Myocyte (in vitro differentiated cells): ENCODE measurements around the gene LVRN. TPM values are rescaled to one million over a fixed set of nuclear protein-coding genes. Genes with fewer than 3 reads are reported as not detected.
"Not testable (repeated sequence)": the region's sequence is repeated elsewhere in the genome, so short reads cannot be mapped to it uniquely, and the experiment has no call there.

Source experiments
- DNase-seq: peaks from one replicate; pipeline ENCODE4 v3.0.0-alpha.2; 2012; ENCODE audit warnings: low read depth
- polyA plus RNA-seq: library from polyadenylated mRNA; unstranded; fragments of >200 nt; gene quantifications from one replicate; pipeline ENCODE4 v1.2.1, GENCODE V29; 2012; ENCODE audit warnings: missing spikeins
- total RNA-seq: library from RNA; depleted of rRNA; stranded (reverse); fragments of >200 nt; gene quantifications from 2 replicates; pipeline ENCODE4 v1.2.3, GENCODE V29; 2014

The LVRN gene, protein sequence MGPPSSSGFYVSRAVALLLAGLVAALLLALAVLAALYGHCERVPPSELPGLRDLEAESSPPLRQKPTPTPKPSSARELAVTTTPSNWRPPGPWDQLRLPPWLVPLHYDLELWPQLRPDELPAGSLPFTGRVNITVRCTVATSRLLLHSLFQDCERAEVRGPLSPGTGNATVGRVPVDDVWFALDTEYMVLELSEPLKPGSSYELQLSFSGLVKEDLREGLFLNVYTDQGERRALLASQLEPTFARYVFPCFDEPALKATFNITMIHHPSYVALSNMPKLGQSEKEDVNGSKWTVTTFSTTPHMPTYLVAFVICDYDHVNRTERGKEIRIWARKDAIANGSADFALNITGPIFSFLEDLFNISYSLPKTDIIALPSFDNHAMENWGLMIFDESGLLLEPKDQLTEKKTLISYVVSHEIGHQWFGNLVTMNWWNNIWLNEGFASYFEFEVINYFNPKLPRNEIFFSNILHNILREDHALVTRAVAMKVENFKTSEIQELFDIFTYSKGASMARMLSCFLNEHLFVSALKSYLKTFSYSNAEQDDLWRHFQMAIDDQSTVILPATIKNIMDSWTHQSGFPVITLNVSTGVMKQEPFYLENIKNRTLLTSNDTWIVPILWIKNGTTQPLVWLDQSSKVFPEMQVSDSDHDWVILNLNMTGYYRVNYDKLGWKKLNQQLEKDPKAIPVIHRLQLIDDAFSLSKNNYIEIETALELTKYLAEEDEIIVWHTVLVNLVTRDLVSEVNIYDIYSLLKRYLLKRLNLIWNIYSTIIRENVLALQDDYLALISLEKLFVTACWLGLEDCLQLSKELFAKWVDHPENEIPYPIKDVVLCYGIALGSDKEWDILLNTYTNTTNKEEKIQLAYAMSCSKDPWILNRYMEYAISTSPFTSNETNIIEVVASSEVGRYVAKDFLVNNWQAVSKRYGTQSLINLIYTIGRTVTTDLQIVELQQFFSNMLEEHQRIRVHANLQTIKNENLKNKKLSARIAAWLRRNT
- 0.88 and 4.0 TPM in 2 replicates for total RNA-seq
- polyA plus RNA-seq: 0.24 TPM

DNA sequence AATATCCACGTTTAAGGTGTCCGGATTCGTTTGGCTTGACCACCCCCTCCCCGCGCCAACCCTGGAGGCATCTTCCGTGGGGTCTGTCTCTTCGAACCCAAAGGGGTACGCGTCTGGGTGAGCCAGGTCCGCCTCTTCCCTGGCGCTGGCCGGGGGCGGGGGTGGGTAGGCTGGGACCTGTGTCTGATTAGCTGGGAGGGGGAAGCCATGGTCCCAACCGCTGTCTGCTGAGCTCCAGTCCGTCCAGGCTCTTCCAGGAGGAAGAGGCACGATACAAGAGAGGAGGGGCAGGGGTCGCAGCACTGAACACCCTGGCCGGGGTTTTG lies at the start of gene LVRN:
LVRN (plus strand) TSS at position 237 of the 326 bp plus-strand sequence. CDS start 143 bp downstream, outside the sequence.
- no peak for DNase-seq

DNA sequence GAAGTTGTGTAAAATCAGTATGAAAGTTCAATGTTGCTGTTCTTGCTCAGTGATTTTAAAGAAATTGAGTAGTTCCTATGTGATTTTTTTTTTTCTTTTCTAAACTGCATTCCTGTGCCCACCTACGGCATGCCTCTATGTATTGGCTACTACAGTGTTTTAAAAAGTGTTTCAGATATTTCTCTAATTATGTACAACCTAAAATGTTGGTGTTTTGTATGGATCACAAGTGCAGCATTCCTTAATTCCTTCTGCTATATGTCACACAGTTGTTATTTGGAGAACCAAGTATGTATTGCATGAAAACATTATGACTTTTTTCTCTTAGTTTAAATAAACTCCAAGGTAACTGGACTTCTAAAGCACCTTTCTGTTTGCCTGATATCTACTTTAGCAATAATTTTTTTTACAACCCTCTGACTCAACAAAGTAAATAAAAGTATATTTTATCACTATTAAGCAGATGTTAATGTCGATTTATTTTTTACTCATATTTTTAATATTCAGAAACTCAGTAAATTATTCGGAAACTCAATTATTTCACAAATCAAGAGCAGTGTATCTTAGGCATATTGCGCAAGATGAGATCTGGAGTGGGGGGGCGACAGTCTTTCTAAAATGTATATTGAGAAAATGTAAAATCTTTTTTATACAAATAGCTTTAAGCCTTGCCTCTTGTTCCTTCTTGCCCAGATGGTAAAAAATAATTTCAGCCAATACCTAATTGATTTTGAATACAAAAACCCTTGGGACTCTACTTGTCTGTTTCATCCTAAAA lies 48.5 kb upstream of the LVRN start:
- not testable (repeated sequence) for DNase-seq

DNA sequence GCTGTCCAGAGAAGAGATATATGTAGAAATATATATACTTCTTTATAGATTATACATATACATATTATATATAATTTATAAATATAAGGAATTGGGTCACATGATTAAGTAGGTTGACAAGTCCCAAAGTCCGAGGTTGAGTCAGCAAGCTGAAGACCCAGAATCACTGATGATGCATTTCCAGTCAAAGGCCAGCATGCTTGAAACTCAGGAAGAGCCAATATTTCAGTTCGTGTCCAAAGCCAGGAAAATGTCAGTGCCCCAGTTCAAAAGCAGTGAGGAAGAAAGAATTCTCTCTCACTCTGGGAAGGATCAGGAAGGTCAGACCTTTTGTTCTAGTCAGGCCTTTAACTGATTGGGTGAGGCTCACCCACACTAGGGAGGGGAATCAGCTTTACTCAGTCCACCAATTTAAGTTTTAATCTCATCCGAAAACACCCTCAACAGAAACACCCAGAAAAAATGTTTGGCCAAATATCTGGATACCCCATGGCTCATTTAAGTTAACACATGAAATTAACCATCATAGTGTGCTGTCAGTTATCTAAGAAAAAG lies 42.0 kb upstream of the LVRN start:
- DNase-seq: no peak

DNA sequence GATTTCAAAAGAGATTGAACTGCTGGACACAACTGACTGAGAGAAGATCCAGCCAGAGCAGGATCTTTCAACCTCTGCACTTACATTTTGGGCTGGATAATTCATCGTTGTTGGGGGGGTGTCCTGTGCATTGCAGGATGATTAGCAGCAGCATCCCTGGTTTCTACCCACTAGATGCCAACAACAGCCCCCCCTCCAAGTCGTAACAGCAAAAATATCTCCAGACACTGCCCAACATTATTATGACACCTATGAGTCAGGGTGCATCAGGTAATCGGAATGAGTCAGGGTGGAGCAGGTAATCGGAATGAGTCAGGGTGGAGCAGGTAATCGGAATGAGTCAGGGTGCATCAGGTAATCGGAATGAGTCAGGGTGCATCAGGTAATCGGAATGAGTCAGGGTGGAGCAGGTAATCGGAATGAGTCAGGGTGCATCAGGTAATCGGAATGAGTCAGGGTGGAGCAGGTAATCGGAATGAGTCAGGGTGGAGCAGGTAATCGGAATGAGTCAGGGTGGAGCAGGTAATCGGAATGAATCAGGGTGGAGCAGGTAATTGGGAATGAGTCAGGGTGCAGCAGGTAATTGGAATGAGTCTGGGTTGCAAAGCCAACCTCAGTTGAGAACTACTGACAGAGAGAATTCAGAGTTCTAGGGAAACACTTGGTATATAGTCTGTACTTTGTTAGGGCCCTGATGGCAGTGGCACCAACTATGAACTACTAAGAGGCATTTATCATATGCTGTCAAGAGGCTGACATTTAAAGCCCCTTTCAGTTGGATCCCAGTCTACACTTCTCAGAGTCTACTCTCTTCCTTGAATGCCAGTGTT lies 33.5 kb upstream of the LVRN start:
- DNase-seq: not testable (repeated sequence)

DNA sequence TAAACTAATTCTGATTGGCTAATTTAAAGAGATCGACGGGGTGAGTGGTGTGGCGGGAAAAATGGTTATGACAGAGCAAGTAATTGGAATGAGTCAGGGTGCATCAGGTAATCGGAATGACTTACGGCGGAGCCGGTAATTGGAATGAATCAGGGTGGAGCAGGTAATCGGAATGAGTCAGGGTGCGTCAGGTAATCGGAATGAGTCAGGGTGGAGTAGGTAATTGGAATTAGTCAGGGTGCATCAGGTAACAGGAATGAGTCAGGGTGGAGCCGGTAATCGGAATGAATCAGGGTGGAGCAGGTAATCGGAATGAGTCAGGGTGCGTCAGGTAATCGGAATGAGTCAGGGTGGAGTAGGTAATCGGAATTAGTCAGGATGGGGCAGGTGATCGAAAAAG lies 32.1 kb upstream of the LVRN start:
- DNase-seq: not testable (repeated sequence)

DNA sequence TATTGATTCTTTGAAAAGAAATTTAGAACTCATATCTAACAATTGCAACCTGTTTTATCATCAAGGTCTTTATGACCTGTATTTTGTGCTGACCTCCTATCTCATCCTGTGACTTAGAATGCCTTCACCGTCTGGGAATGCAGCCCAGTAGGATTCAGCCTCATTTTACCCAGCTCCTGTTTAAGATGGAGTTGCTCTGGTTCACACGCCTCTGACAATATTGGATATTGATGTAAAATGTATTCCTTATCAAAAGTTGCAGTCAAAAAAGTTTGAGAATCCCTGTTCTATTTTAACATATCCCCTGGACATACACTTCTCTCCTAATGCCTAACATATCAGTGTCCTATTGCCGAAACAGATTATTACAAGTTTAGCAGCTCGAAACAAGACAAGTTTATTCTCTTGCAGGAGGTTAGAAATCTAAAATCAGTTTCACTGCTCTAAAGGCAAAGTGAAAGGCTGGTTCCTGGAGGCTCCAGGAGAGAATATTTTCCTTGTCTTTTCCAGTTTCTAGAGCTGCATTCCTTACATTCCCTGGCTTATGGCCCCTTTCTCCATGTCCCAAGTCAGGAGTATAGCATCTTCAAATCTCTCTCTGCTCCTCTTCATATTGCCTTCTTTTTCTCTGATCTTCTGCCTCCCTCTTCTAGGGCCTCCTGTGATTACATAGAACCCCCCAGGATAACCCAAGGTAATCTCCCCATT lies 31.5 kb upstream of the LVRN start:
- no peak for DNase-seq

DNA sequence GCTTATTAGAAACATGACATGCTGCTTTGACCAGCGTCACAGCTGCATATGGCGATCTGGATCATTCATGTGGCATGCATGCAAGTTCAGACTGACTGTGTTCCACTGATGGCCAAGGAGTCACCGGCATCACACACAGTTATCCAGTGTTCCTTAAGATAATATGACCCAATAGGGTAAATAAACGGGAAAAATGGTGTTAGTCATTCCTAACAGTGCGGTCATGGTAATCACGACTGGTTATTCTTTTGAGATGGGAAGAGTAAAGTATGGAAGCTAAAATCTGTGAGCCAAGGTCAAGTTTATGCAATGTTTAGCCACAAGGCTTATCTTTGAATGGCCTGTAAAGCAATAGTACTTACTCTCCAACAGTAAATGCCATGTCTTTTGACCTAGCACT lies 29.3 kb upstream of the LVRN start:
- no peak for DNase-seq

DNA sequence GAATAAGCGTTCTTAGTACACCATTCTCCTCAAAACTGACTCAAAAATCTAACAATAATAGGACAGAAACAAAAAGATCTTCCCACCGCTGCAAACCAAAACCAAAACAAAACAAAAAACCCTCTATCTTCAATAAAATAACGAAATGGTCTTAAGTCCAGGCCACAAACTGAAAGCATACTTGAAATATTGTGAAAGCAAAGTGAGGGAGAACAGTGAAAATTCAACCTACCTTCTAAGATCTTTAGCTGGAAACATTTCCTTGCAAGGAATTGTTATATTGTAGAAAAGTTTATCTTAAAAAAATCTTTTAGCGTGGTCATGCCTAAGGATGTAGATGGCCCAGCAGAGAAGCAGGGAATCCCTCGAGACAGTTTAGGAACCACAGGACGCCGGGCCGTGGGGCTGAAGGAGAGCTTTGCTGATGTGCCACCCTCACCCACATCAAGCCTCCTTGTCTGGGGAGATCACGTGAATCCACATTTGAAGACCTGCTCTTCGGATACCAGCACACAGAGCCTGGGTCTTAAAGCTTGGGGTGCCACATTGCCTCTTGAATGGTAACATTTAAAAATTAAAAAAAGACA lies 27.8 kb upstream of the LVRN start:
- no peak for DNase-seq

DNA sequence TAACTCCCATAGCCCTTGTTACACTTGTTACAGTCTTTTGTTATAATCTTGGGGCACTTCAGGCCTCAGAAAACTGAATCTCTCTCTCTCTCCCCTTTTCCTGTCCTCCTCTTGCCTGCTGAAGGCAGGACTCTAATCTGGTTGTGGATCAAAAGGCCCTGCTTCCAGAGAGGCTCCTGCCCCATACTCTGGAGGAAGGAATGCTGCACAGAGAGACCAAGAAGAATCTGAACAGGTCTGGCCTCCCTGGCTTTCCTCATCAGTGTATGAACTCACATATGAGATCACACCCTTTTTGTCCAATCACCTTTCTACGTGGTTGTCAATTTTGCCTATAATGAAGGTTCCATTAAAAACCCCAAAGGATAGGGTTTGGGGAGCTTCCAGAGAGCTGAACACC lies 26.2 kb upstream of the LVRN start:
- DNase-seq: no peak

DNA sequence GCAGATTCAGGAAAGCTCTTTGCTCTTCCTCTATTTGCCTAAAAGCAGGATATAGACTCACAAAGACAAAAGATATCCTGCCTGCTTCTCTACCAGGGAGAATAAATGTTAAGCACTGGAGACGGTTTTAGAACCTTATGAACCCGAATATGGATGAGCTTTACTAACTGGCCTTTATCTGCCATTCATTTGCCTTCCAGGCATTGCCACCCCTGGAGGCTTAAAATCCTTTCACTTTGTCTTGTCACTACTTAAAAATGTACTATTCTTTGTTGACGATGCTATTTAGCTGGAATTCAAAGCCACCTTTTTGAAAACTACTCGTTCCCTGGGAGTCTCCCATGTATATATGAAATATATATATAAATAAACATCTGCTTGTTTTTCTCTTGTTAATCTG lies 23.2 kb upstream of the LVRN start:
- no peak for DNase-seq

DNA sequence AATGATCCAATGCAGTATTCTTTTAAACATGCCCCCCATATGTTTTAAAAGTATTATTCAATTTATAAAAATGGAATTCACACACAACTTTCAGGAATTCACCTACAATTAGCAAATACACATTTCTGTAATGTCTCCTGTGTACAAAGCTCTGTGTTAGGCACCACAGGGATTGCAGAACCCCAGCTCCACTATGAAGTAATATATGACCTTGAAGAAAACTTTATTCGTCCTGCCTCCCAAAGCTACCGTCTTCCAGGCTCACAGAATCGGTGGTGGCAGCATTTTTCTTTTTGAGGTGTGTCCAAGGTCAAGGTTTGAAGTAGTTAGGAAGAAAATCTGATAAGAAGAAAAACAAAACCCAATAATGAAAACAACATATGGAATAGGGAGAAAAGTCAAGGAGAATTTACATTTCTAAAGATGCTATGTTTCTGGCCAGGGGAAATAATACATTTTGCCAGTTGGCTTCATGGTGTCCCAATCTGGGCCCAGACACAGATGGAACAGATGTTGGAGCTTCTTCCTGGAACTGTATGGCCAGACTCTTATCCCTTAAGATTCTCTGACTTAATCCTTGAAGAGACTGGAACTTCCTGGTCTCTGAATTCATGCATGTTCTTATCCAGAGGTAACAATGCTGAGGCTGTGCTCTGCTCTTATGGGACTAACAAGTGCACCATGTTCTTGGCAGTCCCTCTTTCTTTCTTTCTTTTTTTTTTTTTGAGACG lies 22.0 kb upstream of the LVRN start:
- DNase-seq: no peak

DNA sequence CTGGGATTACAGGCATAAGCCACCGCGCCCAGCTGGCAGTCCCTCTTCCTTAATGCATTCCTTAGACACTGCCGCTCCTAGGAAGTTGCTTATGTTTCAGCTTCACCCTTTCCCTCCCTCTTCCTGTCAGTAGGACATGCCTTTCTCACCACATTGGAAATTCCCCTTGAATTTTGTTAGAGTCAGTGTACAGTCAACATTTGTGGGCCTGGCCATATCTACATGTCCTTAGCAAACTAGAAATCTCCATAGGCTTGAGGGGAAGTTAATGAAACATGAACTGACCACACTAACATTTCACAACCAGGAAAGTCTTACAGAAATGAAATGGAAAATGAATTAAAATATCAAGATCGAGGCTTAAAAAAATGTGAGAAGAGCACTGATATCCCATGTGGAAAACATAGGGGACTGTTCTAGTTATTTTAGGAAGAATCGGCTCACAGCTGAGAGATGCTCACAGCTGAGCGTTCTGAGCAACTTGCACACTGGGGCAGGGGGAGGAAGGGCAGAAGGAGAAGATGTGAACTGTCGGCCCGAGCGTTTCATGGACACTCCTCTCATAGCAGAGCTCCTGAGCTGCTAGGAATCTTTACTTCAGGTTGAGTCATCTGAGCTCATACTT lies 21.1 kb upstream of the LVRN start:
- peak; percentile 87 for DNase-seq

DNA sequence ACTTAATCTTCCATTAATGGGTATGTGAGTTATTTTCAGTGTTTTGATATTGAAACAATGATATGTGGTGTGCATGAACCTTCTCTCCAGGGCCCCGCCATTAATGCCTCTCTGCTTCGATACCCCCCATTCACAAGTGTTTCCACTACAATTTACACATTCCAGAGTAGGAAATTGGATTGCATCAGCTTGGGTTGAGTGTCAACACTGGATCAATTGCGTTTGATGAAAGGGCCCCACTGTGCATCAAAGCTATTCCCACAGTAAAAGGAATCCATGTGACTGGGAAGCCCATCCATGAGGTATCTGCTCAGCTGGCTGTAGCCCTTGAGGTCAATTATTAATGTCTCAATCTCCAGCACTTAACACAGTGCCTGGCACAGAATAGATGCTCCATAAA lies 17.8 kb upstream of the LVRN start:
- DNase-seq: no peak

DNA sequence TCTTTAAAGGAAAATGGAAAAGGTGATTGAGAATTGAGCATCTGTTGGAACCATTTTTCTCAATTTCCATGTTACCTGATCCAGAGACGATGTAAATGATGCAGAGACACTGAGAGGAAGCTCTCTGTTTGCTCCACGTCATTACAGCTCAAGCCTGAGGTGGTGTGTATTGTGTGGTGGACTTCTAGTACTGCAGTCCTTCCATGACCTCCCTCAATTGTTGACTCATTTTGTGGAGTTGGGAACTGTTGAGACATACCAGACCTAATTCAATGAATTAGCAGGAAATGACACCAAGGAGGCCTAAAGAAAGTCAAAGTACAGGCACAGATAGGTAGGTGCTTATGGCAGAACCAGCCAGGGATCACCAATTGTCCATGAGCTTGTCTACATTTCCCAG lies 15.6 kb upstream of the LVRN start:
- DNase-seq: no peak

DNA sequence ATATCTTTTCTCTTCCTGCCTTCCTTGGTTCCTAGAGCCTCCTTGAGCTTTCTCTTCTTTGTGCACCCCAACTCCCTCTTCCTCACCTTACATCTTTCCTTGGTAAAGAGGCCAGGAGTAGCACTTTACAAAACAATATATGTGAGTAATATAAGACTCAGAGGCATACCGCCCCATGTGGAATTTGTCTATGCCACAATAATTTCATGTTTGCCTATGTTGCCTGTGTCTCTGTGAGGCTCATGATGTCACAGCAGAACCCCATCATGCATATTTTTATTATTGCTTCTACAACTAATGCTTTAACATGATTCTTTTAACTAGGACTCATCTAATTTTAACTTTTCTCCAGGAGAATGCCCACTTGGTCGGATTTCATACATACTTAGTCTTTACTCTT lies 15.0 kb upstream of the LVRN start:
- no peak for DNase-seq

DNA sequence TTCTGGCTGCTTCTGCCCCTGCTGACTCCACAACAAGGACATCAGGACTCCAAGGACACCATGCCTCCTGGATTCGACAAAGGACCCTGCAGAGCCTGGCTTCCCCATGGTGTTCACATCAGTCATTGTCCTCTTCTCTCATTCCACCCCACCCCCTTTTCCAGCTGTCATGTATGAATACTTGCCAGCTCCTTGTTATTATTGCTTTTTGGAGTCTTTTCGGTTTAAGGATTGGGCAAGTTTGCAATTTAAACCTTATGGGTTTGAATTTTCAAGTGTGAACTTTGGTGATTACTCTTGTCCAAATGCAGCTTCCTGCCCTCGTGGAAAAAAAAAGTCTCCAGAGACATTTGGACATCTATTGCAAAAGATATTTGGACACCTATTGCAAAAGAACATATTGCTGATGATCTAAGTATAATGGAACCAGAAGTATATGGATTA lies 14.2 kb upstream of the LVRN start:
- DNase-seq: peak; percentile 31

DNA sequence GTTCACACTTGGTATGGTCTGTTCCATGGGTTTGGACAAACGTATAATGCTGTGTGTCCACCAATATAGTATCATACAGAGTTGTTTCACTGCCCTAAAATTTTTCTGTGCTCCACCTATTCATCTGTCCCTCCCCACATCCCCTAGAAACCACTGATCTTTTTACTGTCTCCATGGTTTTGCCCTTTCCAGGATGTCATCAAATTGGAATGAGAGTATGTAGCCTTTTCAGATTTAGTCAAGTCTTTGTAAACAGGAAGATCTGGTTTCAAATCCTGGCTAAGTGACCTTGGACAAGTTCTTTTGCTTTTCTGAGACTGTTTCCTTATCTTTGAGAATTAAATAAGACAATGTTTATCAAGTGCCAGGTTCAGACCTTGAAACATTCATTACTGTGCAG lies 13.2 kb upstream of the LVRN start:
- peak; percentile 35 for DNase-seq

DNA sequence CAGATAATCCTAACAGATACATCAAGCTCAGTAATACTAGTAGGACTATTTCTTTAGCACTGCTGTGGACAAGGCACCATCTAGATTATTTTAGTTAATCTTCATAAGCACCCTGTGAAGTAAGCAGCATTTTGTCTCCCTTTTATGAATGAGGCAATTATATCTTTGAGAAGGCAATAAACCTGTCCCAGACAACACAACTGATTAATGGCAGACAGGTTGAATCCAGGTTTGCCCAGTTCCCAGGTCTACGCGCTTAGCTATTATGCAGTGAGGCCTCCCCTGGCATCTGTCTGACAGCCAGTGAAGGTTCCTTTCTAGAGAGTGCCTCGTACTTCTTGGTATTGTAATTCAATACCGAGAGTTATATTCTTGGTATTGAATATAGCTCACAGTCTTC lies 9.7 kb upstream of the LVRN start:
- no peak for DNase-seq
